Ammon's horn (tissue), 1 donor: ENCODE results near the gene S100A10.

Experiments
- DNase-seq: peaks from one replicate; pipeline ENCODE4 v3.0.0-alpha.2; 2016; ENCODE audit warnings: low spot score

S100A10 gene

GRCh38 chr1:151988405-151988923 lies 5.2 kb downstream of the S100A10 start:
- DNase-seq = no peak

GRCh38 chr1:151986501-151987190 lies 7.0 kb downstream of the S100A10 start:
- no peak for DNase-seq

DNA sequence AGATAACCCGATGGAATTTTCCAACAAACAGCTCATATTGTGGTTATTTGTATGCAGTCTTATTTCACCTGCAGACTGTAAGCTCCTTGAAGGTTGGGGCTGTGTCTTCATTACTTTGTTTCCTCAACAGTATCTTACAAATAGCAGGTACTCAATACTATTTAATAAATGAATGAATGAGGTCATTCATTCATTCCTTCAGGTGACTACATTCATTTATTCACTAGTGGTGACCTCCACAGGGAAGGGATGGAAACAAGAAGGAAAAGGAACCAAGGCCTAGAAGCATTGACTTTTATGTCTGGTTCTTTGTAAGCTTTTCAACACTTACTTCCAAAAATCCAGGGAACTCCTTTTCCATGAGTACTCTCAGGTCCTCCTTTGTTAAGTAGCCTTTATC lies 7.9 kb downstream of the S100A10 start:
- no peak for DNase-seq

- no peak for DNase-seq
Measured at GRCh38 chr1:151985270-151985669, 8.4 kb downstream of the S100A10 start.

DNA sequence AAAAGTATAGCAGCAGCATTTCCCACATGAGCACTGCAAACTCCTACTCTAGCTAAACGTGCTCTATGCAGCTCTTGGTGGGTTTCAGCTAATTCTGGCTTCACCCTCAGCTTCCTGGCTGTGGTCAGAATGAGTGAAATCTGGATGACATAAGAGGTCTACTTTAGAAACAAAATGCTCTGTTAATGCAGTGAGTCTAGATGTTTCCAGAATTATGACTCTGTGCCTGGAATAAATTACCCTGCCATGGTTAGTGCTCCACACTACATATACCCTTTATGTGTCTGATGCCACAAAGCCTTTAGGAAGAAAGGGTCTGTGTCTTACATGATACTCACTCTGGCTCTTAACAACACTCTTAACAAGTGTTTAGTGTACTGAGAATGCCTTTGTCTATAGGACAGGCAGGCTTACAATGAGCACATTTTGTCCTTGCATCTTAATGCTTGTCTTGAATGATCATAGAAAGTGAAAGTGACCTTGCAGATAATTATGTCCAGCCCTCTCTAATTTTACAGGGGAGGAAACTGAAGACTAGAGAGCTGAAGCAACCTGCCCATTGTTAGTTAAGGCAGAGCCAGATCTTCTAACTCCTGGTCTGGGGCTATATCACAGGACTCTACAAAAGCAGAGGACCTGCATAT lies 9.2 kb downstream of the S100A10 start:
- DNase-seq = no peak

DNA sequence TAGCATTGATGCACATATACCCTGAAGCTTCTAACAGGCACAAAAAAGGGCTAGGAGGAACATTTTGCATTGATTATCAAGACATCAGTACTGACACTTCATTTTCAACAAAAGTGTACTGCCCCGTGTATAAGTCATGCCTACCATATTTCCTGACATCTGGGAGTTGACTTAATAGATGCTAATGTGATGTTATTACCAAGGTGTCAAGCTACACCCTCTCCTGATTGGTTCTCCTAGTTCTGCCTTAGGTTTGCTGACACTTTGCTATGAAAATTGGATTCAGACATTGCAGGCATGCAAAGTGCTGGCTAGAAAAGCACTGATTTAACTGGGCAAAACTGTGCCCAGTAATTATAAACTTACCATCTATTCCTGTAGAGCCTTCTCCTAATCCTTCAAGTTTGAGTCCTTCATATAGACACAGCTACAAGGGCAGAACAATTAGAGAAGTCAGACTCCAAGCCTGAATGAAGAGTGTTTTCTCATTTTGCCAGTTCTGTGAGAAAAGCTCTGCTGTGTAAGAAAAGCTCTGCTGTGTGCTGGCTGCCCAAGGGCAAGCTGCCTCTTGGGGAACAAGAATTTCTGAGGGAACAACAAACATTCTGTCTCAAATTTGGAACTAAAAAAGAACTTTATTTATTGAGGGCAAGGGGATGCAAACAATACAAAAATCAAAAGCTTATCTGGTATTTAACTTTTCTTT lies 11.2 kb downstream of the S100A10 start:
- DNase-seq = no peak

- no peak for DNase-seq
Measured at GRCh38 chr1:151981178-151981525, 12.5 kb downstream of the S100A10 start.

DNA sequence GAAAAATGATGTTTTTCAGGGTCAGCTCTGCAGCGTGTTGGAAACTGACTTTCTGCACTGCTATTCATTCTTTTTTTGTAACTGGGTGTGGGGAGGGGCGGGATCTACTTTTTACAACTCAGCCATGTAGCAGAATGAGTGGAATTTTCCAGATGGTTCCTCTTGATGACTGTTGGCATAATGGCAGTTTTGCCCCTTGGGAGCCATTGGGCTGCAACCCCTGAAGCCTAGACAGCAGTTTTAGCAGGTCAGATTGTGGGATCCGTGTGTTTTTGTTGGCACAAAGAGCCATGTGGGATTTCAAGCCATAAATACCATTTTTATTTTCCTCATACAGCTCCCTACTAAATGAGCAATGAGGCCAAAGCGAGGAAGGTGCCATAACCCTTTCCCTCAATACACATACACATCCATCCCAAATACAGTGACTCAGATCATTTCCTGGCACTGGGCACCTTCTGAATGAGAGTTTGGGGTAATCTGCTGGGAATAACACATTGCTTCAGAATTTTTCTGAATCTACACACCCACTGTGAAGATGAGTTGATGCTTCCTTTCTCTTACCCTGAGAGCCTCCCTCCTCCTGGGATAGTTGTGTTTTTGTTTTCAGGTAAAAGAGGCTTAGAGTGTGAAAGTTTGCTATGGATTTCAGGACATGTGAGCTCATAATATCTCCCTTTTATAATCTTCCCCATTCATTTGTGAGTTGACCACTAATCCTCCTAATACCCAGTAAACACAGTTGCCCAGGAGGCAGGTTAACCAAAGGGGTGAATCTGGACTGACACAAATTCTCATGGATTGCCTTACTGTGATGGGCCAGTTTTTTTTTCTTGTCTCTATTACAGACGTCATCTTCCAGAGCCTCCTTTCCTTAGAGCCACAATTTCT lies 13.1 kb downstream of the S100A10 start:
- no peak for DNase-seq

DNA sequence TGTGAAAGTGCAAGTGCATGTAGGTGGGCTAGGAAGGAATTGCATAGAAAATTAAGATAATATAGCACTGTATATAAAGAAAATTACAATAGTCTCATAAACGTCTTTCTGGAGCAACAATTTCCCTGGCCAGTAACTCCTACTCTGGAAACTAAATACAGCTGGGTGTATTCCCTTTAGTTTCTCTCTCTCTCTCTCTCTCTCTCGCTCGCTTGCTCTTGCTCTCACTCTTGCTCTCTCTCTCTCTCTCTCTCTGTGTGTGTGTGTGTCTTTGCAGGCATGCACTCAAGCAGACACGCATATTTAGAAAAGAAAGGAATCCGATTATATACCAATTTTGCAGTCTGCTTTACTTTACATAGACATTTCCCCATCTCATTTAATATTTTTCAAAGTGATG lies 14.7 kb downstream of the S100A10 start:
- DNase-seq = no peak

DNA sequence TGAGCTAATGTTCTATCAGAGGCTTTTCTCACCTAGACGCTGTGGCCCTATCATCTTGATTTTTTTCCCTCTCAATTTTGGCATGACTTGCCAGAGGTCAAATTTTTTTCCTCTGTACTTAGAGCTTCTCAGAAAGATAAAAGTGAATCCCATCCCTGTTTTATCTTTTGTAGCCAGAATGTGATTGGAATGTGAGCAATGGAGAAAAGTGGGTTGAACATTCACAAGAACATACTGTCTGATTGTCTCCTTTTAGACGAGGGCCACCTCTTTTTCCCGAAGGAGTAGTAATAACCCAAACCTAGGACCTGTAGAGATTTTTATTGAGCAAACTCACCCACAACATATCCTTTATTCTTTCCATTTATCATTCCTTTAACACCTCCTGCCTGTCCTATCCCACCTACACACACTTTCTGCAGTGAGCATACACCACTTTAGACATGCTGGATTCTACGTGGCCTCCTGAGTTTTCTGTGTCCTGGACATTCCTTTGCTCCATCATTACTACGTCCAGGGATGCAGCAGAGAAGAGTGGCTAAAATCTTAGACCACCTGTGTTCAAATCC lies 15.9 kb downstream of the S100A10 start:
- DNase-seq = no peak

- DNase-seq = no peak
Measured at GRCh38 chr1:151976858-151977257, 16.8 kb downstream of the S100A10 start.

GRCh38 chr1:151976015-151976343 lies 17.7 kb downstream of the S100A10 start:
- no peak for DNase-seq

- no peak for DNase-seq
Measured at GRCh38 chr1:151975311-151976014, 18.2 kb downstream of the S100A10 start.

DNA sequence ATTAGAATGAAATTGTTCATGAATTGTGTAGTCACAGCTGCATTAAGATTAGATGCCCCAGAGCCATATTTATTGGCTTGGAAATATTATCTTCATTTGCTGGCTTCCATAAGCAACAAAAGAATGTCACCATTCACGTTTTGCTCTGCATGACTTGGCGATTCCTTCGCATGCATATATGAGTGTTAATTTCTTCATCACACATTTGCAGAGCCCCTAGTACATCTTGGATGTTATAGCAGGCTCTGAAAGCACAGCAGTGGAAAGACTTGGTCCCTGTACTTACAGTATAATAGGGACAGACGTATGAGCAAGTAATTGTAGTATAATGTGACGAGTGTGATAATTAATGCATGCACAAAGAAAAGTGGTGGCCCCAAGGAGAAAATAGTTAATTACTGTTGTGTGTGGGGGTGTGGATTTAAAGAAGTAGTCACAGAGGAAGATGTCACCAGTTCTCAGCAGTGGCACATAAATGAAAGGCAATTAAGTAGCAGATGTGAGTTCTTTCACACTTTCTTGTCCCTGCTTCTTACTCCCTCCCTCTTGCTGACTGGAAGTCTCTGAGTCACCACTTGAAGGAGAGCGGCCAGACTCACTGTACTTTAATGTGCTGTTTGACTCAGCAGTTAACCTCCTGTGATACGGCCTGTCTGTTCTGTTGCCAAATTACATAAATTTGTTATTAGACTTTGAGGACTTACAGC lies 21.0 kb downstream of the S100A10 start:
- DNase-seq = peak; percentile 35

GRCh38 chr1:151970626-151971025 lies 23.0 kb downstream of the S100A10 start:
- no peak for DNase-seq

GRCh38 chr1:151970128-151970527 lies 23.5 kb downstream of the S100A10 start:
- no peak for DNase-seq

GRCh38 chr1:151968791-151969399 lies 24.8 kb downstream of the S100A10 start:
- DNase-seq = no peak

- no peak for DNase-seq
Measured at GRCh38 chr1:151968058-151968457, 25.6 kb downstream of the S100A10 start.

- no peak for DNase-seq
Measured at GRCh38 chr1:151967091-151967490, 26.6 kb downstream of the S100A10 start.

- no peak for DNase-seq
Measured at GRCh38 chr1:151966061-151966460, 27.6 kb downstream of the S100A10 start.
